Measurements from ENCODE around the gene KIF6. TPM values are rescaled to one million over a fixed set of nuclear protein-coding genes. Genes with fewer than 3 reads are reported as not detected.

The KIF6 gene
- total RNA-seq, 1 experiment from 2014 or later: not detected

- ChIA-PET RAD21 (ENCODE audit: low non-redundant PET in 1 of 2, low total read pairs in 2 of 2, uncharacterized antibody in 2 of 2, unreplicated experiment in 2 of 2) (no interaction called here), CTCF (no interaction called here), POLR2A (no interaction called here)
- DNase-seq (ENCODE audit: low read depth, low spot score): no peak
- no peaks in the 10 kb centered on the region for H3K9me2 ChIP-seq (ENCODE audit: insufficient read depth)
- no peaks in the 10 kb centered on the region for H3K4me1 ChIP-seq (ENCODE audit: control insufficient read depth in 1 of 2, insufficient read depth in 2 of 2, low read length in 2 of 2)
- no peaks in the 10 kb centered on the region for H4K20me1 ChIP-seq (ENCODE audit: insufficient read depth)
- no TSS peak for BruUV-seq (replicated peaks)
- no peak overlapping the region for H2AFZ ChIP-seq (ENCODE audit: low read depth, low read length, poor library complexity, severe bottlenecking)
- no peak overlapping the region for H3K9ac ChIP-seq (ENCODE audit: low read length)
- TF ChIP-seq CBX3 (IDR thresholded peaks at IDR 0.05; ENCODE audit: low read depth) (no peak), EZH2 (IDR thresholded peaks at IDR 0.05) (no peak), ZNF274 (IDR thresholded peaks at IDR 0.05; ENCODE audit: low read depth, low read length) (no peak), REST (IDR thresholded peaks at IDR 0.05; ENCODE audit: low read depth) (no peak), FOSL1 (IDR thresholded peaks at IDR 0.05; ENCODE audit: low read depth) (no peak)
- H3K79me2 ChIP-seq (ENCODE audit: insufficient read depth, low read length): no peaks in the 10 kb centered on the region
- no peaks in the 10 kb centered on the region for H3K36me3 ChIP-seq (ENCODE audit: control insufficient read depth in 1 of 2, insufficient read depth in 2 of 2, low read length in 2 of 2)
- no peak for ATAC-seq
- H3K4me3 ChIP-seq (replicated peaks in 1 of 2; ENCODE audit: low read depth in 1 of 2, low read length in 2 of 2): no peak overlapping the region
- intact Hi-C loops (cut with micrococcal nuclease): no loop called here
- 0 out of 2 replicates have a peak, but pooled peaks cover 4% of the 10 kb centered on the region for H3K27me3 ChIP-seq (ENCODE audit: insufficient read depth, low read length)
- H3K27ac ChIP-seq (ENCODE audit: low read depth, low read length): no peak overlapping the region
- H3K9me3 ChIP-seq (ENCODE audit: control insufficient read depth in 1 of 2, insufficient read depth in 1 of 2, low read depth in 1 of 2, low read length in 2 of 2): no peaks in the 10 kb centered on the region
- no peak overlapping the region for H3K4me2 ChIP-seq (ENCODE audit: low read length)
Measured at GRCh38 chr6:39403304-39403703, 321.9 kb downstream of the KIF6 start.

GRCh38 chr6:39402239-39402751 lies 322.9 kb downstream of the KIF6 start:
- DNase-seq (ENCODE audit: low read depth, low spot score) (no peak), ATAC-seq (no peak)
- Histone ChIP-seq H3K79me2 (ENCODE audit: insufficient read depth, low read length) (no peaks in the 10 kb centered on the region), H3K4me2 (ENCODE audit: low read length) (no peak overlapping the region), H3K9me2 (ENCODE audit: insufficient read depth) (no peaks in the 10 kb centered on the region), H3K9ac (ENCODE audit: low read length) (no peak overlapping the region), H4K20me1 (ENCODE audit: insufficient read depth) (no peaks in the 10 kb centered on the region), H3K9me3 (ENCODE audit: control insufficient read depth in 1 of 2, insufficient read depth in 1 of 2, low read depth in 1 of 2, low read length in 2 of 2) (no peaks in the 10 kb centered on the region), H3K27ac (ENCODE audit: low read depth, low read length) (no peak overlapping the region), H2AFZ (ENCODE audit: low read depth, low read length, poor library complexity, severe bottlenecking) (no peak overlapping the region), H3K36me3 (ENCODE audit: control insufficient read depth in 1 of 2, insufficient read depth in 2 of 2, low read length in 2 of 2) (no peaks in the 10 kb centered on the region), H3K4me3 (replicated peaks in 1 of 2; ENCODE audit: low read depth in 1 of 2, low read length in 2 of 2) (no peak overlapping the region), H3K27me3 (ENCODE audit: insufficient read depth, low read length) (peaks cover 8% of the 10 kb centered on the region; the same call in 1 of the 2 replicates), H3K4me1 (ENCODE audit: control insufficient read depth in 1 of 2, insufficient read depth in 2 of 2, low read length in 2 of 2) (no peaks in the 10 kb centered on the region)
- ChIA-PET RAD21 (ENCODE audit: low non-redundant PET in 1 of 2, low total read pairs in 2 of 2, uncharacterized antibody in 2 of 2, unreplicated experiment in 2 of 2) (no interaction called here), POLR2A (no interaction called here), CTCF (no interaction called here)
- no peak for TF ChIP-seq SP1 (IDR thresholded peaks at IDR 0.05; ENCODE audit: low read depth)
- intact Hi-C loops (cut with micrococcal nuclease): no loop called here
- BruUV-seq (replicated peaks): no TSS peak
